GM23338 (cell line): Measurements from ENCODE around the gene MICA. TPM values are rescaled to one million over a fixed set of nuclear protein-coding genes. Genes with fewer than 3 reads are reported as not detected.

Source experiments
- ATAC-seq: fragments of 200-7000 bp; cut with Tn5 transposase; 3 replicates; pipeline ENCODE4 v1.9.1; 2020
- DNase-seq: peaks from one replicate; pipeline ENCODE4 v3.0.0-alpha.2; 2015; ENCODE audit warnings: low spot score
- H2AFZ ChIP-seq: fragments of 200-600 bp; sonication (generic); 2 replicates; pipeline ENCODE4 v1.8.0; 2016; ENCODE audit warnings: antibody characterized with exemption, mild to moderate bottlenecking, moderate library complexity
- H3F3A ChIP-seq: fragments of 200-600 bp; sonication (generic); replicated peaks from 2 replicates; pipeline ENCODE4 v1.8.0; 2017; ENCODE audit warnings: antibody characterized with exemption, mixed run types, low read depth
- H3K27ac ChIP-seq: fragments of 200-600 bp; sonication (generic); 2 replicates; pipeline ENCODE4 v1.6.1; 2016; ENCODE audit warnings: low read depth
- H3K27me3 ChIP-seq: fragments of 200-600 bp; sonication (generic); 2 replicates; pipeline ENCODE4 v1.8.0; 2016; ENCODE audit warnings: mild to moderate bottlenecking, mixed run types, moderate library complexity; ENCODE audit not compliant: insufficient read depth
- H3K36me3 ChIP-seq: fragments of 200-600 bp; sonication (generic); 2 replicates; pipeline ENCODE4 v1.8.0; 2016; ENCODE audit warnings: mild to moderate bottlenecking; ENCODE audit not compliant: insufficient read depth
- H3K4me1 ChIP-seq: fragments of 200-600 bp; sonication (generic); 2 replicates; pipeline ENCODE4 v1.8.0; 2016; ENCODE audit warnings: mild to moderate bottlenecking, moderate library complexity; ENCODE audit not compliant: insufficient read depth
- H3K4me2 ChIP-seq: fragments of 200-600 bp; sonication (generic); 2 replicates; pipeline ENCODE4 v1.7.1; 2017; ENCODE audit warnings: mixed run types
- H3K4me3 ChIP-seq: fragments of 200-600 bp; sonication (generic); 2 replicates; pipeline ENCODE4 v1.6.1; 2016; ENCODE audit warnings: mixed run types
- H3K79me2 ChIP-seq: fragments of 200-600 bp; sonication (generic); replicated peaks from 2 replicates; pipeline ENCODE4 v1.8.0; 2017; ENCODE audit warnings: mild to moderate bottlenecking; ENCODE audit not compliant: insufficient read depth
- H3K9me2 ChIP-seq: fragments of 200-600 bp; sonication (generic); 2 replicates; pipeline ENCODE4 v1.8.0; 2017; ENCODE audit not compliant: insufficient read depth
- H4K20me1 ChIP-seq: fragments of 200-600 bp; sonication (generic); replicated peaks from 2 replicates; pipeline ENCODE4 v1.8.0; 2017; ENCODE audit warnings: mild to moderate bottlenecking; ENCODE audit not compliant: insufficient read depth
- H3K27ac Mint-ChIP-seq: 2 replicates; pipeline ENCODE4 v1.8.0; 2020; ENCODE audit warnings: inconsistent platforms, mild to moderate bottlenecking, moderate library complexity, mixed read lengths
- H3K27me3 Mint-ChIP-seq: 3 replicates; pipeline ENCODE4 v1.8.0; 2022; ENCODE audit warnings: low read depth, mild to moderate bottlenecking, moderate library complexity, mixed read lengths, inconsistent platforms; ENCODE audit not compliant: insufficient read depth, poor library complexity
- H3K36me3 Mint-ChIP-seq: 3 replicates; pipeline ENCODE4 v1.8.0; 2021; ENCODE audit warnings: low read depth, mild to moderate bottlenecking, inconsistent platforms, moderate library complexity, mixed read lengths
- H3K4me1 Mint-ChIP-seq: 3 replicates; pipeline ENCODE4 v1.8.0; 2020; ENCODE audit warnings: mild to moderate bottlenecking, inconsistent platforms, mixed read lengths
- H3K4me3 Mint-ChIP-seq: 3 replicates; pipeline ENCODE4 v1.8.0; 2021; ENCODE audit warnings: moderate library complexity, mild to moderate bottlenecking, inconsistent platforms, mixed read lengths
- H3K9me3 Mint-ChIP-seq: 3 replicates; pipeline ENCODE4 v1.8.0; 2020; ENCODE audit warnings: moderate library complexity, mild to moderate bottlenecking, inconsistent platforms, mixed read lengths
- CREB1 ChIP-seq: fragments of 250-450 bp; sonication (Bioruptor Pico); IDR thresholded peaks from 2 replicates; pipeline ENCODE4 v1.5.0; 2020; ENCODE audit warnings: low read depth, mild to moderate bottlenecking, moderate library complexity
- CTCF ChIP-seq, 2 experiments: fragments of 200-600 bp in 1 of 2; sonication (generic) in 1 of 2; conservative IDR thresholded peaks; 2 replicates each; pipeline versions ENCODE4 v1.5.1 to v1.6.1; 2016 to 2017; ENCODE audit warnings: antibody characterized with exemption in 2 of 2, low read depth in 2 of 2, mild to moderate bottlenecking in 2 of 2, moderate library complexity in 1 of 2
- EZH2 ChIP-seq: fragments of 200-600 bp; sonication (generic); IDR thresholded peaks from one replicate; pipeline ENCODE4 v1.8.0; 2017; ENCODE audit warnings: antibody characterized with exemption, mild to moderate bottlenecking, low read depth; ENCODE audit not compliant: unreplicated experiment
- EZH2phosphoT487 ChIP-seq: fragments of 200-600 bp; sonication (generic); IDR thresholded peaks from one replicate; pipeline ENCODE4 v1.8.1; 2018; ENCODE audit warnings: antibody characterized with exemption; ENCODE audit not compliant: unreplicated experiment
- JUNB ChIP-seq: IDR thresholded peaks from one replicate; pipeline ENCODE4 v1.6.1; 2016; ENCODE audit warnings: antibody characterized with exemption; ENCODE audit not compliant: unreplicated experiment
- POLR2AphosphoS5 ChIP-seq: IDR thresholded peaks from 2 replicates; pipeline ENCODE4 v1.6.1; 2016; ENCODE audit warnings: antibody characterized with exemption, low read depth
- ZNF114 ChIP-seq: fragments of 250-450 bp; sonication (Bioruptor Pico); IDR thresholded peaks from 2 replicates; pipeline ENCODE4 v1.5.0; 2020; ENCODE audit warnings: mild to moderate bottlenecking, moderate library complexity
- ZNF331 ChIP-seq: fragments of 250-450 bp; sonication (Bioruptor Pico); IDR thresholded peaks from 2 replicates; pipeline ENCODE4 v1.5.0; 2020; ENCODE audit warnings: low read depth, mild to moderate bottlenecking, moderate library complexity
- ZNF462 ChIP-seq: fragments of 250-450 bp; sonication (Bioruptor Pico); IDR thresholded peaks from 2 replicates; pipeline ENCODE4 v1.5.0; 2020; ENCODE audit warnings: mild to moderate bottlenecking, moderate library complexity
- polyA plus RNA-seq: library from polyadenylated mRNA; unstranded; fragments of >200 nt; fragmentation: Nextera tagmentation; extraction: Ambion mirVana; gene quantifications from 2 replicates; pipeline ENCODE4 v1.2.1, GENCODE V29; 2016
- total RNA-seq: library from RNA; depleted of rRNA; stranded (reverse); fragments of >200 nt; shearing (Covaris generic); gene quantifications from 2 replicates; pipeline ENCODE4 v1.2.3, GENCODE V29; 2014
- TF ChIP-seq, protein P1 (sequence below): IDR thresholded peaks from 2 replicates; pipeline ENCODE4 v1.6.1; 2016; ENCODE audit warnings: antibody characterized with exemption

The MICA gene
- total and polyA plus RNA-seq, 2 experiments from 2014 or later = 13.4 to 22.7 TPM

GRCh38 chr6:31419842-31420241, 16.4 kb downstream of the MICA start:
- Mint-ChIP-seq H3K4me3 (no peak overlapping the region), H3K27me3 (no peaks in the 10 kb centered on the region), H3K4me1 (no peaks in the 10 kb centered on the region), H3K9me3 (no peaks in the 10 kb centered on the region), H3K27ac (no peak overlapping the region), H3K36me3 (peaks cover 21% of the 10 kb centered on the region)
- Histone ChIP-seq H4K20me1 (0 out of 2 replicates have a peak, but pooled peaks cover 6% of the 10 kb centered on the region), H3K9me2 (no peaks in the 10 kb centered on the region), H3F3A (0 out of 2 replicates have a peak, but pooled peaks cover 3% of the 10 kb centered on the region), H3K36me3 (peaks cover 4% of the 10 kb centered on the region), H3K27ac (no peak overlapping the region), H3K27me3 (no peaks in the 10 kb centered on the region), H3K4me1 (no peaks in the 10 kb centered on the region), H2AFZ (no peak overlapping the region), H3K4me3 (no peak overlapping the region), H3K79me2 (no peaks in the 10 kb centered on the region), H3K4me2 (no peak overlapping the region)
- ATAC-seq = no peak
- TF ChIP-seq ZNF331 (CRISPR knock-in tag) = no peak
- TF ChIP-seq CTCF (conservative IDR thresholded peaks at IDR 0.05; ENCODE audit: low read depth in 2 of 2) = no peak
- no peak for TF ChIP-seq POLR2AphosphoS5
- no peak for DNase-seq

DNA sequence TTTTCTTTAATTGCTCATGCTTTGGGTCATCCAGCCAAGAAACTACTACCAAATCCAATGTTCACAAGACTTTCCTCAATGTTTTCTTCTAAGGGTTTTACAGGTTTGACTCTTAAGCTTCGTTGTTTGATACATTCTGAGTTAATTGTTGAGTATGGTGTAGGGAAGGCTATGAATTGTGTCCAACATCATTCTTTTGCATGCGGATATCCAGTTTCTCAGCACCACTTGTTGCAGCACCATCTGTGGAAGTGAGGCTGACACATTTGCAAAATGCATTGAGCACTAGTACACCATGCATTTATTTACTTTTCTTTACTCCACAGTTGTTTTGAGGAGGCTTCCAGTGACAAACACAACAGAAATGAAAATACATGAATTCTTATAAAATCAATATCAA, 17.2 kb downstream of the MICA start:
- Mint-ChIP-seq H3K36me3 (peaks cover 16% of the 10 kb centered on the region), H3K9me3 (no peaks in the 10 kb centered on the region), H3K27ac (no peak overlapping the region), H3K4me3 (no peak overlapping the region), H3K4me1 (no peaks in the 10 kb centered on the region), H3K27me3 (no peaks in the 10 kb centered on the region)
- no peaks in the 10 kb centered on the region for H3K4me1 ChIP-seq
- H4K20me1 ChIP-seq = 0 out of 2 replicates have a peak, but pooled peaks cover 6% of the 10 kb centered on the region
- no peaks in the 10 kb centered on the region for H3K9me2 ChIP-seq
- H3K4me2 ChIP-seq = no peak overlapping the region
- no peak overlapping the region for H2AFZ ChIP-seq
- no peak for DNase-seq
- no peaks in the 10 kb centered on the region; the same call in 1 of the 2 replicates for H3K36me3 ChIP-seq
- no peaks in the 10 kb centered on the region for H3K27me3 ChIP-seq
- no peak overlapping the region for H3K27ac ChIP-seq
- no peaks in the 10 kb centered on the region for H3K79me2 ChIP-seq
- no peak overlapping the region for H3K4me3 ChIP-seq
- 0 out of 2 replicates have a peak, but pooled peaks cover 3% of the 10 kb centered on the region for H3F3A ChIP-seq
- ATAC-seq = no peak
- TF ChIP-seq EZH2 (no peak), EZH2phosphoT487 (no peak), JUNB (no peak), ZNF114 (CRISPR knock-in tag) (no peak), CTCF (conservative IDR thresholded peaks at IDR 0.05; ENCODE audit: low read depth in 2 of 2) (no peak), POLR2AphosphoS5 (no peak), ZNF331 (CRISPR knock-in tag) (no peak), CREB1 (CRISPR knock-in tag) (no peak), ZNF462 (CRISPR knock-in tag) (no peak)
- TF ChIP-seq, protein P1, sequence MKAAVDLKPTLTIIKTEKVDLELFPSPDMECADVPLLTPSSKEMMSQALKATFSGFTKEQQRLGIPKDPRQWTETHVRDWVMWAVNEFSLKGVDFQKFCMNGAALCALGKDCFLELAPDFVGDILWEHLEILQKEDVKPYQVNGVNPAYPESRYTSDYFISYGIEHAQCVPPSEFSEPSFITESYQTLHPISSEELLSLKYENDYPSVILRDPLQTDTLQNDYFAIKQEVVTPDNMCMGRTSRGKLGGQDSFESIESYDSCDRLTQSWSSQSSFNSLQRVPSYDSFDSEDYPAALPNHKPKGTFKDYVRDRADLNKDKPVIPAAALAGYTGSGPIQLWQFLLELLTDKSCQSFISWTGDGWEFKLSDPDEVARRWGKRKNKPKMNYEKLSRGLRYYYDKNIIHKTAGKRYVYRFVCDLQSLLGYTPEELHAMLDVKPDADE = no peak
